Activated naive CD4-positive, alpha-beta T cell treated with anti-CD3 and anti-CD28 coated beads, Interleukin-2, amount 10 ng/mL, durations not matched to agents 7 days and 5 days (primary cell): ENCODE data around the gene COL23A1.

Experiments
- CTCF ChIA-PET: fragments of 350-600 bp; sonication (Branson Sonifier 250); formaldehyde crosslinking; loops from one replicate; lab custom pipeline; 2021; ENCODE audit warnings: antibody characterized with exemption; lab: Charles Lee
- DNase-seq: peaks from one replicate; pipeline ENCODE4 v3.0.0-alpha.2; 2020
- H3K27ac Mint-ChIP-seq: one replicate; pipeline ENCODE4 v1.8.0; 2021; ENCODE audit warnings: mild to moderate bottlenecking, moderate library complexity, mixed read lengths
- H3K27me3 Mint-ChIP-seq: one replicate; pipeline ENCODE4 v1.8.0; 2021; ENCODE audit warnings: mild to moderate bottlenecking, mixed read lengths
- H3K36me3 Mint-ChIP-seq: one replicate; pipeline ENCODE4 v1.8.0; 2021; ENCODE audit warnings: mixed read lengths
- H3K4me1 Mint-ChIP-seq: one replicate; pipeline ENCODE4 v1.8.0; 2021; ENCODE audit warnings: mixed read lengths
- H3K4me3 Mint-ChIP-seq: one replicate; pipeline ENCODE4 v1.8.0; 2021; ENCODE audit warnings: mild to moderate bottlenecking, moderate library complexity, mixed read lengths
- H3K9me3 Mint-ChIP-seq: one replicate; pipeline ENCODE4 v1.8.0; 2021; ENCODE audit warnings: mixed read lengths

The COL23A1 gene

GRCh38 chr5:178363501-178364325 lies 226.5 kb downstream of the COL23A1 start:
- no peak overlapping the region for H3K27ac Mint-ChIP-seq
- CTCF ChIA-PET: no interaction called here
- H3K4me1 Mint-ChIP-seq: peaks cover 3% of the 10 kb centered on the region

GRCh38 chr5:178361657-178362445 lies 228.3 kb downstream of the COL23A1 start:
- H3K4me1 Mint-ChIP-seq: peaks cover 3% of the 10 kb centered on the region
- no peaks in the 10 kb centered on the region for H3K36me3 Mint-ChIP-seq
- no peak for DNase-seq
- peaks cover 16% of the 10 kb centered on the region for H3K27me3 Mint-ChIP-seq
- no peak overlapping the region for H3K4me3 Mint-ChIP-seq
- CTCF ChIA-PET: no interaction called here
- H3K27ac Mint-ChIP-seq: no peak overlapping the region
- H3K9me3 Mint-ChIP-seq: peaks cover 10% of the 10 kb centered on the region

More at GRCh38 chr5:178363501-178364325, 226.5 kb downstream of the COL23A1 start:
- H3K4me3 Mint-ChIP-seq: no peak overlapping the region
- no peaks in the 10 kb centered on the region for H3K9me3 Mint-ChIP-seq
- DNase-seq: no peak
- peaks cover 11% of the 10 kb centered on the region for H3K27me3 Mint-ChIP-seq
- no peaks in the 10 kb centered on the region for H3K36me3 Mint-ChIP-seq

GRCh38 chr5:178360926-178361235 lies 229.3 kb downstream of the COL23A1 start:
- CTCF ChIA-PET: no interaction called here
- H3K36me3 Mint-ChIP-seq: no peaks in the 10 kb centered on the region
- H3K4me3 Mint-ChIP-seq: no peak overlapping the region
- no peak for DNase-seq
- H3K27me3 Mint-ChIP-seq: peaks cover 26% of the 10 kb centered on the region
- no peak overlapping the region for H3K27ac Mint-ChIP-seq
- H3K4me1 Mint-ChIP-seq: peaks cover 3% of the 10 kb centered on the region
- peaks cover 10% of the 10 kb centered on the region for H3K9me3 Mint-ChIP-seq

GRCh38 chr5:178360222-178360925 lies 229.8 kb downstream of the COL23A1 start:
- peaks cover 27% of the 10 kb centered on the region for H3K27me3 Mint-ChIP-seq
- CTCF ChIA-PET: no interaction called here
- H3K4me3 Mint-ChIP-seq: no peak overlapping the region
- peaks cover 10% of the 10 kb centered on the region for H3K9me3 Mint-ChIP-seq
- no peaks in the 10 kb centered on the region for H3K36me3 Mint-ChIP-seq
- no peak overlapping the region for H3K27ac Mint-ChIP-seq
- DNase-seq: no peak
- H3K4me1 Mint-ChIP-seq: peaks cover 3% of the 10 kb centered on the region

GRCh38 chr5:178359738-178360137 lies 230.5 kb downstream of the COL23A1 start:
- no peak for DNase-seq
- CTCF ChIA-PET: no interaction called here
- H3K4me1 Mint-ChIP-seq: peaks cover 3% of the 10 kb centered on the region
- no peaks in the 10 kb centered on the region for H3K36me3 Mint-ChIP-seq
- H3K9me3 Mint-ChIP-seq: peaks cover 10% of the 10 kb centered on the region
- peaks cover 29% of the 10 kb centered on the region for H3K27me3 Mint-ChIP-seq
- no peak overlapping the region for H3K4me3 Mint-ChIP-seq
- no peak overlapping the region for H3K27ac Mint-ChIP-seq

GRCh38 chr5:178357678-178358077 lies 232.5 kb downstream of the COL23A1 start:
- Mint-ChIP-seq H3K4me3 (no peak overlapping the region), H3K36me3 (no peaks in the 10 kb centered on the region), H3K27me3 (peaks cover 36% of the 10 kb centered on the region), H3K4me1 (no peaks in the 10 kb centered on the region), H3K27ac (no peak overlapping the region), H3K9me3 (peaks cover 10% of the 10 kb centered on the region)
- DNase-seq: no peak
- CTCF ChIA-PET: no interaction called here

- Mint-ChIP-seq H3K4me3 (no peak overlapping the region), H3K27ac (no peak overlapping the region), H3K36me3 (no peaks in the 10 kb centered on the region), H3K4me1 (no peaks in the 10 kb centered on the region), H3K9me3 (peaks cover 10% of the 10 kb centered on the region), H3K27me3 (peaks cover 36% of the 10 kb centered on the region)
- CTCF ChIA-PET: no interaction called here
- DNase-seq: no peak
Observed at GRCh38 chr5:178357121-178357521, 233.1 kb downstream of the COL23A1 start.

GRCh38 chr5:178356431-178356872 lies 233.7 kb downstream of the COL23A1 start:
- Mint-ChIP-seq H3K9me3 (peaks cover 10% of the 10 kb centered on the region), H3K4me1 (no peaks in the 10 kb centered on the region), H3K27ac (no peak overlapping the region), H3K36me3 (no peaks in the 10 kb centered on the region), H3K4me3 (no peak overlapping the region), H3K27me3 (peaks cover 34% of the 10 kb centered on the region)
- CTCF ChIA-PET: no interaction called here
- no peak for DNase-seq

GRCh38 chr5:178355671-178356070 lies 234.5 kb downstream of the COL23A1 start:
- Mint-ChIP-seq H3K4me1 (no peaks in the 10 kb centered on the region), H3K27me3 (peaks cover 35% of the 10 kb centered on the region), H3K27ac (no peak overlapping the region), H3K9me3 (peaks cover 10% of the 10 kb centered on the region), H3K36me3 (no peaks in the 10 kb centered on the region), H3K4me3 (no peak overlapping the region)
- no peak for DNase-seq
- CTCF ChIA-PET: no interaction called here

GRCh38 chr5:178353461-178353860 lies 236.7 kb downstream of the COL23A1 start:
- H3K4me1 Mint-ChIP-seq: no peaks in the 10 kb centered on the region
- H3K9me3 Mint-ChIP-seq: peaks cover 10% of the 10 kb centered on the region
- H3K4me3 Mint-ChIP-seq: no peak overlapping the region
- DNase-seq: no peak
- no peak overlapping the region for H3K27ac Mint-ChIP-seq
- H3K27me3 Mint-ChIP-seq: peaks cover 29% of the 10 kb centered on the region
- CTCF ChIA-PET: no interaction called here
- no peaks in the 10 kb centered on the region for H3K36me3 Mint-ChIP-seq

GRCh38 chr5:178352035-178352349 lies 238.2 kb downstream of the COL23A1 start:
- no peaks in the 10 kb centered on the region for H3K4me1 Mint-ChIP-seq
- H3K27me3 Mint-ChIP-seq: peaks cover 25% of the 10 kb centered on the region
- H3K36me3 Mint-ChIP-seq: no peaks in the 10 kb centered on the region
- no peak overlapping the region for H3K4me3 Mint-ChIP-seq
- H3K9me3 Mint-ChIP-seq: no peaks in the 10 kb centered on the region
- no peak overlapping the region for H3K27ac Mint-ChIP-seq
- CTCF ChIA-PET: no interaction called here
- no peak for DNase-seq

GRCh38 chr5:178351221-178352034 lies 238.8 kb downstream of the COL23A1 start:
- DNase-seq: no peak
- CTCF ChIA-PET: no interaction called here
- Mint-ChIP-seq H3K4me1 (no peaks in the 10 kb centered on the region), H3K27ac (no peak overlapping the region), H3K36me3 (no peaks in the 10 kb centered on the region), H3K9me3 (no peaks in the 10 kb centered on the region), H3K27me3 (peaks cover 19% of the 10 kb centered on the region), H3K4me3 (no peak overlapping the region)

GRCh38 chr5:178350361-178351220 lies 239.6 kb downstream of the COL23A1 start:
- CTCF ChIA-PET: no interaction called here
- Mint-ChIP-seq H3K36me3 (no peaks in the 10 kb centered on the region), H3K27ac (no peak overlapping the region), H3K4me1 (no peaks in the 10 kb centered on the region), H3K27me3 (peaks cover 12% of the 10 kb centered on the region), H3K4me3 (no peak overlapping the region), H3K9me3 (no peaks in the 10 kb centered on the region)
- no peak for DNase-seq
